Heart right ventricle (tissue), 16 donors: ENCODE data around the gene WIPF2. TPM values are rescaled to one million over a fixed set of nuclear protein-coding genes. Genes with fewer than 3 reads are reported as not detected.

ENCODE experiments used
- ATAC-seq, 8 donors: fragments of 200-7000 bp; cut with Tn5 transposase; one replicate each; pipeline ENCODE4 v1.9.1; 2020; ENCODE audit warnings: mild to moderate bottlenecking in 8 of 8, moderate library complexity in 8 of 8, moderate number of reproducible peaks in 1 of 8
- DNase-seq, 2 donors: peaks; one replicate each; pipeline ENCODE4 v3.0.0-alpha.2; 2020
- H3K27ac ChIP-seq, 10 donors: fragments of 200-600 bp; sonication (generic) in 2 of 10; one replicate each; pipeline versions ENCODE4 v1.5.0 to v1.8.0; 2020 to 2022; ENCODE audit warnings: mild to moderate bottlenecking in 3 of 10
- H3K27me3 ChIP-seq, 7 donors: fragments of 200-600 bp; one replicate each; pipeline ENCODE4 v1.8.0; 2021 to 2022; ENCODE audit warnings: mild to moderate bottlenecking in 2 of 7
- H3K36me3 ChIP-seq, 9 donors: fragments of 200-600 bp; sonication (generic) in 1 of 9; one replicate each; pipeline versions ENCODE4 v1.5.0 to v1.8.0; 2020 to 2022; ENCODE audit warnings: mild to moderate bottlenecking in 2 of 9
- H3K4me1 ChIP-seq, 9 donors: fragments of 200-600 bp; sonication (generic) in 1 of 9; one replicate each; pipeline versions ENCODE4 v1.5.0 to v1.8.0; 2020 to 2022; ENCODE audit warnings: mild to moderate bottlenecking in 4 of 9
- H3K4me3 ChIP-seq, 10 donors: fragments of 200-600 bp; sonication (generic) in 2 of 10; one replicate each; pipeline versions ENCODE4 v1.5.0 to v1.8.0; 2020 to 2022; ENCODE audit warnings: mild to moderate bottlenecking in 7 of 10, moderate library complexity in 2 of 10
- H3K9me3 ChIP-seq, 11 donors: fragments of 200-600 bp in 10 of 11; sonication (generic) in 2 of 11; one replicate each; pipeline versions ENCODE4 v1.5.0 to v1.8.0; 2013 to 2022; ENCODE audit warnings: mild to moderate bottlenecking in 2 of 11, control low read depth in 1 of 11, moderate library complexity in 1 of 11
- CTCF ChIP-seq, 9 donors: fragments of 200-600 bp; sonication (generic) in 2 of 9; IDR thresholded peaks; one replicate each; pipeline versions ENCODE4 v1.5.0 to v1.8.0; 2021 to 2022; ENCODE audit warnings: antibody characterized with exemption in 9 of 9, mild to moderate bottlenecking in 5 of 9, moderate library complexity in 1 of 9
- WGBS, 2 donors: extraction: QIAGEN DNeasy Blood & Tissue Kit; methylation state at CpG; one replicate each; pipeline ENCODE4 v1.1.7; 2013; ENCODE audit warnings: inconsistent platforms in 1 of 2; 5-methylcytosine and 5-hydroxymethylcytosine counted together
- intact Hi-C, 10 donors: fragments of 100-400 bp; cut with DNase I; formaldehyde crosslinking; loops; one replicate each; pipeline versions ENCODE4 v1.11.1 to v1.14.2; 2022
- polyA plus RNA-seq, 2 donors: library from polyadenylated mRNA; stranded (reverse); fragments of 200-250 nt; gene quantifications; one replicate each; pipeline ENCODE4 v1.2.3, GENCODE V29; 2013
- total RNA-seq, 10 donors: library from RNA; stranded (reverse); fragmentation: NEBNext Ultra II Directional in 3 of 10; extraction: Animal tissue kit (Norgen Biotek cat#: 25700) in 3 of 10; gene quantifications; one replicate each; pipeline versions ENCODE4 v1.2.1 to v1.2.4, GENCODE V29; 2021 to 2023
- donor health status: Arrhythmogenic right ventricular cardiomyopathy.
- donor health status: ischemic (EF 13 %, LVEDD 7.1; RV severe dilation, severe dysfunction).
- donor health status: healthy with polysubstance abuse.
- donor health status: DM: no; HTN: yes; CAD: no.
- donor health status: DM: no; HTN: no; CAD: no.
- donor health status: ischemic (EF 25% LVEDD 6.9; RV normal size, moderate dysfunction).
- donor health status: ischemic (EF 25% LVEDD 5.7; RV mildly dilated, moderate dysfunction).
- donor health status: healthy.
- donor health status: DM: yes; HTN: yes; CAD: no.
- donor health status: Ischemic cardiomyopathy.
- donor health status: ischemic (EF 35%, LVEDD 5.7; RV mildly dilated, moderate dysfunction).
- donor health status: nonischemic (EF 11% LVEDD 7.7; RV severe dilation, severe dysfunction).
- donor health status: DM: yes; HTN: yes; CAD: no.
- donor health status: PGD.
- donor health status: ischemic (EF 29% LVEDD 5.4; RV normal size, mild dysfunction).
- donor health status: nonischemic (EF 23%, LVEDD 6.1; RV moderate dilation, normal function).

Gene WIPF2
- total and polyA plus RNA-seq, 12 donors = 5.1 to 16.0 (median 12.5) TPM

GRCh38 chr17:40312131-40312731 lies 93.1 kb downstream of the WIPF2 start:
- intact Hi-C loops = loop anchor here in 1 of 10 donors (5.0 kb wide), 1 partner anchor 35 kb away; no protein-coding TSS in a partner anchor

GRCh38 chr17:40312893-40313667 lies 94.0 kb downstream of the WIPF2 start:
- DNase-seq (peak in 1 of 2 donors; percentile 3), ATAC-seq (no peak)
- TF ChIP-seq CTCF (IDR thresholded peaks at IDR 0.05) = no peak
- intact Hi-C loops = loop anchor here in 1 of 10 donors (5.0 kb wide), 1 partner anchor 34 kb away; no protein-coding TSS in a partner anchor
- Histone ChIP-seq H3K4me3 (no peak overlapping the region), H3K27me3 (no peaks in the 10 kb centered on the region), H3K4me1 (peaks cover 58 to 99% (median 96%) of the 10 kb centered on the region in 9 donors), H3K36me3 (no peaks in the 10 kb centered on the region), H3K9me3 (no peaks in the 10 kb centered on the region), H3K27ac (peak overlapping the region; percentile 10 to 98 (median 92))
- WGBS, 2 donors = 61 to 65% methylated on average over 4 of the region's 4 CpGs

More at GRCh38 chr17:40312131-40312731, 93.1 kb downstream of the WIPF2 start:
- DNase-seq = peak; percentile 54 to 68
- no peaks in the 10 kb centered on the region for H3K36me3 ChIP-seq
- peak overlapping the region; percentile 10 to 98 (median 92) for H3K27ac ChIP-seq
- 31 to 35% methylated on average over 7 of the region's 7 CpGs for WGBS, 2 donors
- peak; percentile 6 to 70 (median 36) for ATAC-seq
- no peaks in the 10 kb centered on the region for H3K27me3 ChIP-seq
- no peak overlapping the region for H3K4me3 ChIP-seq
- no peak for TF ChIP-seq CTCF (IDR thresholded peaks at IDR 0.05)
- H3K9me3 ChIP-seq = no peaks in the 10 kb centered on the region
- H3K4me1 ChIP-seq = peaks cover 61 to 100% (median 97%) of the 10 kb centered on the region in 9 donors

- no peaks in the 10 kb centered on the region for H3K27me3 ChIP-seq
- no peak overlapping the region for H3K4me3 ChIP-seq
- H3K36me3 ChIP-seq = no peaks in the 10 kb centered on the region
- ATAC-seq = no peak
- intact Hi-C loops = loop anchor here in 1 of 10 donors (5.0 kb wide), 1 partner anchor 33 kb away; no protein-coding TSS in a partner anchor
- H3K4me1 ChIP-seq = peaks cover 55 to 96% (median 90%) of the 10 kb centered on the region in 9 donors
- peak overlapping the region in 9 of 10 donors; percentile 76 to 98 (median 97) for H3K27ac ChIP-seq
- DNase-seq = no peak
- H3K9me3 ChIP-seq = no peaks in the 10 kb centered on the region
- no peak for TF ChIP-seq CTCF (IDR thresholded peaks at IDR 0.05)
- WGBS, 2 donors = 58 to 67% methylated on average over 7 of the region's 7 CpGs
These were observed 94.8 kb downstream of the WIPF2 start for GRCh38 chr17:40313668-40314583.
